GM23338 (cell line): ENCODE measurements around the gene FAM174C. TPM values are rescaled to one million over a fixed set of nuclear protein-coding genes. Genes with fewer than 3 reads are reported as not detected.

Experiments
- ATAC-seq: fragments of 200-7000 bp; cut with Tn5 transposase; 3 replicates; pipeline ENCODE4 v1.9.1; 2020
- DNase-seq: peaks from one replicate; pipeline ENCODE4 v3.0.0-alpha.2; 2015; ENCODE audit warnings: low spot score
- H2AFZ ChIP-seq: fragments of 200-600 bp; sonication (generic); 2 replicates; pipeline ENCODE4 v1.8.0; 2016; ENCODE audit warnings: antibody characterized with exemption, mild to moderate bottlenecking, moderate library complexity
- H3F3A ChIP-seq: fragments of 200-600 bp; sonication (generic); replicated peaks from 2 replicates; pipeline ENCODE4 v1.8.0; 2017; ENCODE audit warnings: antibody characterized with exemption, mixed run types, low read depth
- H3K27ac ChIP-seq: fragments of 200-600 bp; sonication (generic); 2 replicates; pipeline ENCODE4 v1.6.1; 2016; ENCODE audit warnings: low read depth
- H3K27me3 ChIP-seq: fragments of 200-600 bp; sonication (generic); 2 replicates; pipeline ENCODE4 v1.8.0; 2016; ENCODE audit warnings: mild to moderate bottlenecking, mixed run types, moderate library complexity; ENCODE audit not compliant: insufficient read depth
- H3K36me3 ChIP-seq: fragments of 200-600 bp; sonication (generic); 2 replicates; pipeline ENCODE4 v1.8.0; 2016; ENCODE audit warnings: mild to moderate bottlenecking; ENCODE audit not compliant: insufficient read depth
- H3K4me1 ChIP-seq: fragments of 200-600 bp; sonication (generic); 2 replicates; pipeline ENCODE4 v1.8.0; 2016; ENCODE audit warnings: mild to moderate bottlenecking, moderate library complexity; ENCODE audit not compliant: insufficient read depth
- H3K4me2 ChIP-seq: fragments of 200-600 bp; sonication (generic); 2 replicates; pipeline ENCODE4 v1.7.1; 2017; ENCODE audit warnings: mixed run types
- H3K4me3 ChIP-seq: fragments of 200-600 bp; sonication (generic); 2 replicates; pipeline ENCODE4 v1.6.1; 2016; ENCODE audit warnings: mixed run types
- H3K79me2 ChIP-seq: fragments of 200-600 bp; sonication (generic); replicated peaks from 2 replicates; pipeline ENCODE4 v1.8.0; 2017; ENCODE audit warnings: mild to moderate bottlenecking; ENCODE audit not compliant: insufficient read depth
- H3K9me2 ChIP-seq: fragments of 200-600 bp; sonication (generic); 2 replicates; pipeline ENCODE4 v1.8.0; 2017; ENCODE audit not compliant: insufficient read depth
- H4K20me1 ChIP-seq: fragments of 200-600 bp; sonication (generic); replicated peaks from 2 replicates; pipeline ENCODE4 v1.8.0; 2017; ENCODE audit warnings: mild to moderate bottlenecking; ENCODE audit not compliant: insufficient read depth
- H3K27ac Mint-ChIP-seq: 2 replicates; pipeline ENCODE4 v1.8.0; 2020; ENCODE audit warnings: inconsistent platforms, mild to moderate bottlenecking, moderate library complexity, mixed read lengths
- H3K27me3 Mint-ChIP-seq: 3 replicates; pipeline ENCODE4 v1.8.0; 2022; ENCODE audit warnings: low read depth, mild to moderate bottlenecking, moderate library complexity, mixed read lengths, inconsistent platforms; ENCODE audit not compliant: insufficient read depth, poor library complexity
- H3K36me3 Mint-ChIP-seq: 3 replicates; pipeline ENCODE4 v1.8.0; 2021; ENCODE audit warnings: low read depth, mild to moderate bottlenecking, inconsistent platforms, moderate library complexity, mixed read lengths
- H3K4me1 Mint-ChIP-seq: 3 replicates; pipeline ENCODE4 v1.8.0; 2020; ENCODE audit warnings: mild to moderate bottlenecking, inconsistent platforms, mixed read lengths
- H3K4me3 Mint-ChIP-seq: 3 replicates; pipeline ENCODE4 v1.8.0; 2021; ENCODE audit warnings: moderate library complexity, mild to moderate bottlenecking, inconsistent platforms, mixed read lengths
- H3K9me3 Mint-ChIP-seq: 3 replicates; pipeline ENCODE4 v1.8.0; 2020; ENCODE audit warnings: moderate library complexity, mild to moderate bottlenecking, inconsistent platforms, mixed read lengths
- JUNB ChIP-seq: IDR thresholded peaks from one replicate; pipeline ENCODE4 v1.6.1; 2016; ENCODE audit warnings: antibody characterized with exemption; ENCODE audit not compliant: unreplicated experiment
- POLR2AphosphoS5 ChIP-seq: IDR thresholded peaks from 2 replicates; pipeline ENCODE4 v1.6.1; 2016; ENCODE audit warnings: antibody characterized with exemption, low read depth
- ZNF462 ChIP-seq: fragments of 250-450 bp; sonication (Bioruptor Pico); IDR thresholded peaks from 2 replicates; pipeline ENCODE4 v1.5.0; 2020; ENCODE audit warnings: mild to moderate bottlenecking, moderate library complexity
- polyA plus RNA-seq: library from polyadenylated mRNA; unstranded; fragments of >200 nt; fragmentation: Nextera tagmentation; extraction: Ambion mirVana; gene quantifications from 2 replicates; pipeline ENCODE4 v1.2.1, GENCODE V29; 2016
- total RNA-seq: library from RNA; depleted of rRNA; stranded (reverse); fragments of >200 nt; shearing (Covaris generic); gene quantifications from 2 replicates; pipeline ENCODE4 v1.2.3, GENCODE V29; 2014

Gene FAM174C
- total and polyA plus RNA-seq, 2 experiments from 2014 or later: 60.4 to 68.0 TPM

- Mint-ChIP-seq H3K36me3 (peaks cover 59% of the 10 kb centered on the region), H3K4me3 (peak overlapping the region; percentile 8; the same call in 1 of the 3 replicates), H3K27ac (peak overlapping the region; percentile 49; the same call in 1 of the 2 replicates), H3K4me1 (peaks cover 49% of the 10 kb centered on the region), H3K27me3 (peaks cover 33% of the 10 kb centered on the region), H3K9me3 (no peaks in the 10 kb centered on the region; the same call in 1 of the 3 replicates)
- Histone ChIP-seq H3K79me2 (peaks cover 37% of the 10 kb centered on the region), H3K4me2 (no peak overlapping the region), H3K4me1 (peaks cover 37% of the 10 kb centered on the region), H4K20me1 (peaks cover 30% of the 10 kb centered on the region), H3K27me3 (no peaks in the 10 kb centered on the region), H2AFZ (no peak overlapping the region), H3K27ac (peak overlapping the region; percentile 94), H3F3A (peaks cover 69% of the 10 kb centered on the region), H3K9me2 (no peaks in the 10 kb centered on the region), H3K36me3 (peaks cover 19% of the 10 kb centered on the region), H3K4me3 (no peak overlapping the region)
- DNase-seq (no peak), ATAC-seq (no peak)
- TF ChIP-seq POLR2AphosphoS5 (peak; percentile 34; the same call in 1 of the 2 replicates), ZNF462 (CRISPR knock-in tag) (no peak), JUNB (no peak)
Measured at GRCh38 chr19:1256646-1257474, 18.5 kb upstream of the FAM174C start.
